A673 (cell line): ENCODE results near the gene LRTM2. TPM values are rescaled to one million over a fixed set of nuclear protein-coding genes. Genes with fewer than 3 reads are reported as not detected.

Source experiments
- BruUV-seq: library from RNA; stranded (reverse); fragments of 400-500 nt; replicated peaks from 2 replicates; lab custom pipeline; 2021; lab: Mats Ljungman, UMichigan
- CTCF ChIA-PET: fragments of 300-600 bp; sonication (Branson Sonifier 250); formaldehyde crosslinking; loops from one replicate; lab custom pipeline; 2022; ENCODE audit warnings: antibody characterized with exemption; lab: Charles Lee
- POLR2A ChIA-PET: fragments of 300-600 bp; sonication (Branson Sonifier 250); formaldehyde crosslinking; loops from one replicate; lab custom pipeline; 2022; ENCODE audit warnings: antibody characterized with exemption; ENCODE audit not compliant: low non-redundant PET; lab: Charles Lee
- DNase-seq: peaks from one replicate; pipeline ENCODE4 v3.0.0-alpha.2; 2015; ENCODE audit warnings: low spot score
- H3K27ac ChIP-seq: fragments of 200-600 bp; sonication (generic); 2 replicates; pipeline ENCODE4 v1.5.1; 2016; ENCODE audit warnings: mixed run types, low read depth, mild to moderate bottlenecking, mixed read lengths, antibody characterized with exemption, low read length; ENCODE audit not compliant: poor library complexity, severe bottlenecking
- H3K27me3 ChIP-seq: fragments of 200-600 bp; sonication (generic); replicated peaks from 2 replicates; pipeline ENCODE4 v1.6.1; 2017; ENCODE audit warnings: mixed run types, low read depth, mild to moderate bottlenecking, mixed read lengths, antibody characterized with exemption, low read length; ENCODE audit not compliant: insufficient read depth, poor library complexity
- H3K36me3 ChIP-seq: fragments of 200-600 bp; sonication (generic); 2 replicates; pipeline ENCODE4 v1.6.1; 2016; ENCODE audit warnings: mixed run types, mild to moderate bottlenecking, mixed read lengths, antibody characterized with exemption, low read length; ENCODE audit not compliant: insufficient read depth, poor library complexity, severe bottlenecking
- H3K4me1 ChIP-seq: fragments of 200-600 bp; sonication (generic); 2 replicates; pipeline ENCODE4 v1.6.1; 2017; ENCODE audit warnings: mixed run types, mild to moderate bottlenecking, mixed read lengths, antibody characterized with exemption, low read length; ENCODE audit not compliant: insufficient read depth, poor library complexity, severe bottlenecking
- H3K4me3 ChIP-seq: fragments of 200-600 bp; sonication (generic); 2 replicates; pipeline ENCODE4 v1.5.1; 2016; ENCODE audit warnings: low read depth, mixed run types, mild to moderate bottlenecking, mixed read lengths, low read length; ENCODE audit not compliant: poor library complexity, severe bottlenecking
- H3K9me3 ChIP-seq: fragments of 200-600 bp; sonication (generic); 2 replicates; pipeline ENCODE4 v1.6.1; 2016; ENCODE audit warnings: mixed run types, low read depth, mild to moderate bottlenecking, mixed read lengths, antibody characterized with exemption, low read length; ENCODE audit not compliant: poor library complexity, severe bottlenecking
- EZH2 ChIP-seq: fragments of 200-600 bp; sonication (generic); IDR thresholded peaks from 2 replicates; pipeline ENCODE4 v1.6.1; 2017; ENCODE audit warnings: borderline replicate concordance, low read depth, mild to moderate bottlenecking, mixed read lengths, antibody characterized with exemption, low read length; ENCODE audit not compliant: poor library complexity, severe bottlenecking
- intact Hi-C: fragments of 100-400 bp; cut with micrococcal nuclease; formaldehyde crosslinking; loops from one replicate; pipeline ENCODE4 v1.10.0; 2022; ENCODE audit not compliant: unreplicated experiment
- total RNA-seq: library from RNA; stranded (reverse); gene quantifications from 2 replicates; pipeline ENCODE4 v1.2.3, GENCODE V29; 2021
- TF ChIP-seq, protein P1 (sequence below): fragments of 300-800, 200-600 bp; sonication (generic); conservative IDR thresholded peaks from 2 replicates; pipeline ENCODE4 v1.5.1; 2017; ENCODE audit warnings: low read depth, mild to moderate bottlenecking, antibody characterized with exemption, low read length, moderate library complexity, mixed read lengths

LRTM2 gene
- total RNA-seq, 1 experiment from 2014 or later = not detected

GRCh38 chr12:1811948-1812291, 8.4 kb upstream of the LRTM2 start:
- Histone ChIP-seq H3K27ac (no peak overlapping the region), H3K36me3 (no peaks in the 10 kb centered on the region), H3K4me1 (no peaks in the 10 kb centered on the region), H3K4me3 (no peak overlapping the region), H3K27me3 (no peaks in the 10 kb centered on the region), H3K9me3 (no peaks in the 10 kb centered on the region)
- BruUV-seq = no TSS peak
- ChIA-PET POLR2A (no interaction called here), CTCF (no interaction called here)
- DNase-seq = no peak
- TF ChIP-seq, protein P1, sequence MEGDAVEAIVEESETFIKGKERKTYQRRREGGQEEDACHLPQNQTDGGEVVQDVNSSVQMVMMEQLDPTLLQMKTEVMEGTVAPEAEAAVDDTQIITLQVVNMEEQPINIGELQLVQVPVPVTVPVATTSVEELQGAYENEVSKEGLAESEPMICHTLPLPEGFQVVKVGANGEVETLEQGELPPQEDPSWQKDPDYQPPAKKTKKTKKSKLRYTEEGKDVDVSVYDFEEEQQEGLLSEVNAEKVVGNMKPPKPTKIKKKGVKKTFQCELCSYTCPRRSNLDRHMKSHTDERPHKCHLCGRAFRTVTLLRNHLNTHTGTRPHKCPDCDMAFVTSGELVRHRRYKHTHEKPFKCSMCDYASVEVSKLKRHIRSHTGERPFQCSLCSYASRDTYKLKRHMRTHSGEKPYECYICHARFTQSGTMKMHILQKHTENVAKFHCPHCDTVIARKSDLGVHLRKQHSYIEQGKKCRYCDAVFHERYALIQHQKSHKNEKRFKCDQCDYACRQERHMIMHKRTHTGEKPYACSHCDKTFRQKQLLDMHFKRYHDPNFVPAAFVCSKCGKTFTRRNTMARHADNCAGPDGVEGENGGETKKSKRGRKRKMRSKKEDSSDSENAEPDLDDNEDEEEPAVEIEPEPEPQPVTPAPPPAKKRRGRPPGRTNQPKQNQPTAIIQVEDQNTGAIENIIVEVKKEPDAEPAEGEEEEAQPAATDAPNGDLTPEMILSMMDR = no peak
- TF ChIP-seq EZH2 = no peak
- intact Hi-C loops = no loop called here

DNA sequence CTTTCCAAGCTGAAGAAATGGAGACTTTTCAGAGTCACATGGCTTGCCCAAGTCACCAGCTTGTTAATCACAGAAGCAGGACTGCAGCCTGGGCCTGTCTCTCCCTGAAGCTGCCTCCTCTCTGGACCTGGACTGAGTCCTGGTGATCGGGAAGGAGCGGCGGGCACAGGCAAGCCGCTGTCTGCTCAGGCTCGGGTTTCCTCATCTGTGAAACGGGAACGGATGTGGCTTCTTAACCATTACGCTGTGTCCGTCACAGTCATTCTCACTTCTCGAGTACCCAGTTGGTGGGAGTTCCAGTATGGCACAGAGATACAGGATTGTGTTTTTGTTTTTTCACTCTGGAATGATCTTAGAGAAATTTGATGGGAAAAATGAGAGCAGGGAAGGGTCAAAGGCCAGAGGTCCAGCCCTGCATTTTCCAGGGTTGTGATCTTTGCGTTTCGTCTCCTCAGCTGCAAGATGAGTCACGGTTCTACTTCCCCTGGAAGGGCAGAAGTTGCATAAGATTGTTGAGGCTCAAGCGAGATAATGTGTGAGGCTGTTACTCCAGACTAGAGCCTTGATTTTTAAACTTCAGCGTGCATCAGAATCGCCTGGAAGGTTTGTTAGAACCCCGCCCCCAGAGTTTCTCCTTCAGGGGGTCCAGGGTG, 7.6 kb upstream of the LRTM2 start:
- H3K4me3 ChIP-seq = no peak overlapping the region
- no peak overlapping the region for H3K27ac ChIP-seq
- DNase-seq = no peak
- TF ChIP-seq EZH2 = no peak
- TF ChIP-seq, protein P1 = no peak
- no peaks in the 10 kb centered on the region for H3K4me1 ChIP-seq
- intact Hi-C loops = no loop called here
- no TSS peak for BruUV-seq
- H3K9me3 ChIP-seq = no peaks in the 10 kb centered on the region
- no peaks in the 10 kb centered on the region for H3K27me3 ChIP-seq
- H3K36me3 ChIP-seq = no peaks in the 10 kb centered on the region
- ChIA-PET CTCF (no interaction called here), POLR2A (no interaction called here)

DNA sequence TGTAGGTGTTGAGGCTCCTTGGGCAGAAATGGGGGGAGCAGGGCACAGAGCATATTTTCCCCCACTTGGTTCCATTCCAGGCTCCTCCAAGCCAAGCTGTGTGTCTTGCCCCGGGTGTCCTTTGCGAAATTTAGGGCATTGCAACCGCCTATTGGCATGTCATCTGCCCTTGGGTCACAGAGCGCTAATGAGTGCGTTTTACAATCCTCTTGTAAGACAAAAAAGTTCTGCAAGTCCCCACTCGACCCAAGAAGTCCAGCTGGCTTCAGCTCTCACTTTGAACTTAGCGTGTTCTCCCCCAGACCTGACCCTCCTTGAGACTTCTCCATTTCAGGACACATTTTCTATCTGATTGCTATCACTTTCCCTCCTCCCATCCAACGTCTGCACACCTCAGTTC, 6.1 kb upstream of the LRTM2 start:
- Histone ChIP-seq H3K4me1 (no peaks in the 10 kb centered on the region), H3K27ac (no peak overlapping the region), H3K9me3 (no peaks in the 10 kb centered on the region), H3K36me3 (no peaks in the 10 kb centered on the region), H3K4me3 (no peak overlapping the region), H3K27me3 (peaks cover under 1% of the 10 kb centered on the region)
- POLR2A ChIA-PET = no interaction called here
- intact Hi-C loops = no loop called here
- CTCF ChIA-PET = no interaction called here
- no peak for DNase-seq
- TF ChIP-seq, protein P1 = no peak
- no peak for TF ChIP-seq EZH2
- no TSS peak for BruUV-seq
